ENCODE measurements around the gene SLC2A9. TPM values are rescaled to one million over a fixed set of nuclear protein-coding genes. Genes with fewer than 3 reads are reported as not detected.

SLC2A9 gene
- total RNA-seq, 1 experiment from 2014 or later = 33.3 TPM

- peaks cover 24% of the 10 kb centered on the region for H3K36me3 Mint-ChIP-seq (ENCODE audit: insufficient read depth, unreplicated experiment)
- H3K4me1 Mint-ChIP-seq (ENCODE audit: insufficient read depth, unreplicated experiment) = no peaks in the 10 kb centered on the region
- no TSS peak for BruUV-seq (replicated peaks)
- intact Hi-C loops (cut with micrococcal nuclease) = no loop called here
- no peak for DNase-seq (ENCODE audit: unreplicated experiment)
- ChIA-PET POLR2A (no interaction called here), CTCF (interaction anchor here (1.7 kb wide), 1 partner anchor 183 kb away, joined by 4 read pairs; no protein-coding TSS in a partner anchor)
- H3K27ac Mint-ChIP-seq (ENCODE audit: low read depth, unreplicated experiment) = no peak overlapping the region
- H3K4me3 Mint-ChIP-seq (ENCODE audit: unreplicated experiment) = no peak overlapping the region
- H3K27me3 Mint-ChIP-seq (ENCODE audit: insufficient read depth, unreplicated experiment) = no peaks in the 10 kb centered on the region
- no peak for TF ChIP-seq CTCF (IDR thresholded peaks at IDR 0.05; ENCODE audit: unreplicated experiment)
- H3K9me3 Mint-ChIP-seq (ENCODE audit: unreplicated experiment) = no peaks in the 10 kb centered on the region
These were observed 188.7 kb downstream of the SLC2A9 start for GRCh38 chr4:9832640-9833039.

GRCh38 chr4:9826551-9826950 lies 194.7 kb downstream of the SLC2A9 start:
- no peak for DNase-seq (ENCODE audit: unreplicated experiment)
- BruUV-seq (replicated peaks) = no TSS peak
- Mint-ChIP-seq H3K4me3 (ENCODE audit: unreplicated experiment) (no peak overlapping the region), H3K27me3 (ENCODE audit: insufficient read depth, unreplicated experiment) (no peaks in the 10 kb centered on the region), H3K27ac (ENCODE audit: low read depth, unreplicated experiment) (no peak overlapping the region), H3K9me3 (ENCODE audit: unreplicated experiment) (no peaks in the 10 kb centered on the region), H3K4me1 (ENCODE audit: insufficient read depth, unreplicated experiment) (no peaks in the 10 kb centered on the region), H3K36me3 (ENCODE audit: insufficient read depth, unreplicated experiment) (peaks cover 6% of the 10 kb centered on the region)
- CTCF ChIA-PET = interaction anchor here (0.7 kb wide), 1 partner anchor 898 kb away, joined by 3 read pairs; no protein-coding TSS in a partner anchor
- no peak for TF ChIP-seq CTCF (IDR thresholded peaks at IDR 0.05; ENCODE audit: unreplicated experiment)
- intact Hi-C loops (cut with micrococcal nuclease) = no loop called here
- POLR2A ChIA-PET = no interaction called here

- ChIA-PET POLR2A (no interaction called here), CTCF (interaction anchor here (0.7 kb wide), 1 partner anchor 770 kb away, joined by 3 read pairs; no protein-coding TSS in a partner anchor)
- H3K27me3 Mint-ChIP-seq (ENCODE audit: insufficient read depth, unreplicated experiment) = no peaks in the 10 kb centered on the region
- DNase-seq (ENCODE audit: unreplicated experiment) = no peak
- intact Hi-C loops (cut with micrococcal nuclease) = no loop called here
- H3K9me3 Mint-ChIP-seq (ENCODE audit: unreplicated experiment) = no peaks in the 10 kb centered on the region
- BruUV-seq (replicated peaks) = no TSS peak
- TF ChIP-seq CTCF (IDR thresholded peaks at IDR 0.05; ENCODE audit: unreplicated experiment) = no peak
- H3K36me3 Mint-ChIP-seq (ENCODE audit: insufficient read depth, unreplicated experiment) = peaks cover 6% of the 10 kb centered on the region
- no peaks in the 10 kb centered on the region for H3K4me1 Mint-ChIP-seq (ENCODE audit: insufficient read depth, unreplicated experiment)
- H3K4me3 Mint-ChIP-seq (ENCODE audit: unreplicated experiment) = no peak overlapping the region
- no peak overlapping the region for H3K27ac Mint-ChIP-seq (ENCODE audit: low read depth, unreplicated experiment)
These were observed 196.2 kb downstream of the SLC2A9 start for GRCh38 chr4:9825049-9825448.

- H3K36me3 Mint-ChIP-seq (ENCODE audit: insufficient read depth, unreplicated experiment) = no peaks in the 10 kb centered on the region
- no peak for TF ChIP-seq CTCF (IDR thresholded peaks at IDR 0.05; ENCODE audit: unreplicated experiment)
- intact Hi-C loops (cut with micrococcal nuclease) = no loop called here
- no peaks in the 10 kb centered on the region for H3K4me1 Mint-ChIP-seq (ENCODE audit: insufficient read depth, unreplicated experiment)
- DNase-seq (ENCODE audit: unreplicated experiment) = no peak
- no peak overlapping the region for H3K27ac Mint-ChIP-seq (ENCODE audit: low read depth, unreplicated experiment)
- ChIA-PET POLR2A (no interaction called here), CTCF (no interaction called here)
- no peak overlapping the region for H3K4me3 Mint-ChIP-seq (ENCODE audit: unreplicated experiment)
- no peaks in the 10 kb centered on the region for H3K27me3 Mint-ChIP-seq (ENCODE audit: insufficient read depth, unreplicated experiment)
- no peaks in the 10 kb centered on the region for H3K9me3 Mint-ChIP-seq (ENCODE audit: unreplicated experiment)
- no TSS peak for BruUV-seq (replicated peaks)
These were observed 201.0 kb downstream of the SLC2A9 start for GRCh38 chr4:9820343-9820742.

All from MCF 10A (cell line).